ENCODE data around the gene POU6F2. TPM values are rescaled to one million over a fixed set of nuclear protein-coding genes. Genes with fewer than 3 reads are reported as not detected.
"Not testable (repeated sequence)": the region's sequence is repeated elsewhere in the genome, so short reads cannot be mapped to it uniquely, and the experiment has no call there.

The POU6F2 gene
- total RNA-seq, 1 donor from 2014 or later = 0.78 TPM

DNA sequence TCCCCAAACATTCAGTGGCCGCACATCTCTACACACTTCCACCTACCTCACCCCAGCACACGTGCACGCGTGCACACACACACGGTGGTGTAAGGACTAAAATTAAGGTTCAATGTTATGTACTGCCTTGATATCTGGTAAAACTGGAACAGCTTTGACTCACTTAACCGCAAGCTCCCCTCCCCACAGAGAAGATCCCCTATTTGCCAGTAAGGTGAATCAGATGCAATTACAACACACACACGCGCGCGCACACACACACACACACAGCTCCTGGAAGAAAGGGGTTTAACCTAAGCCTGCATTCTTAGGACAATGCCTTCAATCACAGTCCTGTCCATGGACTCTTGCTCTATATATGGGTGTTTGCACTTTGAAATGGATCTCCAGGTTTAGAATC, 43.2 kb upstream of the POU6F2 start:
- no peaks in the 10 kb centered on the region for H3K9me3 ChIP-seq
- H3K36me3 ChIP-seq = no peaks in the 10 kb centered on the region
- H3K4me3 ChIP-seq = no peak overlapping the region
- no peaks in the 10 kb centered on the region for H3K27me3 ChIP-seq
- TF ChIP-seq, protein P1, sequence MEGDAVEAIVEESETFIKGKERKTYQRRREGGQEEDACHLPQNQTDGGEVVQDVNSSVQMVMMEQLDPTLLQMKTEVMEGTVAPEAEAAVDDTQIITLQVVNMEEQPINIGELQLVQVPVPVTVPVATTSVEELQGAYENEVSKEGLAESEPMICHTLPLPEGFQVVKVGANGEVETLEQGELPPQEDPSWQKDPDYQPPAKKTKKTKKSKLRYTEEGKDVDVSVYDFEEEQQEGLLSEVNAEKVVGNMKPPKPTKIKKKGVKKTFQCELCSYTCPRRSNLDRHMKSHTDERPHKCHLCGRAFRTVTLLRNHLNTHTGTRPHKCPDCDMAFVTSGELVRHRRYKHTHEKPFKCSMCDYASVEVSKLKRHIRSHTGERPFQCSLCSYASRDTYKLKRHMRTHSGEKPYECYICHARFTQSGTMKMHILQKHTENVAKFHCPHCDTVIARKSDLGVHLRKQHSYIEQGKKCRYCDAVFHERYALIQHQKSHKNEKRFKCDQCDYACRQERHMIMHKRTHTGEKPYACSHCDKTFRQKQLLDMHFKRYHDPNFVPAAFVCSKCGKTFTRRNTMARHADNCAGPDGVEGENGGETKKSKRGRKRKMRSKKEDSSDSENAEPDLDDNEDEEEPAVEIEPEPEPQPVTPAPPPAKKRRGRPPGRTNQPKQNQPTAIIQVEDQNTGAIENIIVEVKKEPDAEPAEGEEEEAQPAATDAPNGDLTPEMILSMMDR (IDR thresholded peaks at IDR 0.05) = no peak
- intact Hi-C loops (cut with DNase I) = no loop called here
- H3K27ac ChIP-seq = no peak overlapping the region
- ATAC-seq = peak; percentile 10
- no peaks in the 10 kb centered on the region for H3K4me1 ChIP-seq
- DNase-seq = no peak

GRCh38 chr7:38936641-38937040, 41.1 kb upstream of the POU6F2 start:
- Histone ChIP-seq H3K27ac (no peak overlapping the region), H3K4me3 (no peak overlapping the region), H3K9me3 (no peaks in the 10 kb centered on the region), H3K4me1 (no peaks in the 10 kb centered on the region), H3K27me3 (no peaks in the 10 kb centered on the region), H3K36me3 (no peaks in the 10 kb centered on the region)
- DNase-seq (no peak), ATAC-seq (no peak)
- TF ChIP-seq, protein P1 (IDR thresholded peaks at IDR 0.05) = no peak
- intact Hi-C loops (cut with DNase I) = no loop called here

GRCh38 chr7:38938001-38938485, 39.7 kb upstream of the POU6F2 start:
- Histone ChIP-seq H3K9me3 (no peaks in the 10 kb centered on the region), H3K36me3 (no peaks in the 10 kb centered on the region), H3K27ac (no peak overlapping the region), H3K4me3 (no peak overlapping the region), H3K4me1 (no peaks in the 10 kb centered on the region), H3K27me3 (no peaks in the 10 kb centered on the region)
- no peak for ATAC-seq
- DNase-seq = no peak
- TF ChIP-seq, protein P1 (IDR thresholded peaks at IDR 0.05) = no peak
- intact Hi-C loops (cut with DNase I) = no loop called here

DNA sequence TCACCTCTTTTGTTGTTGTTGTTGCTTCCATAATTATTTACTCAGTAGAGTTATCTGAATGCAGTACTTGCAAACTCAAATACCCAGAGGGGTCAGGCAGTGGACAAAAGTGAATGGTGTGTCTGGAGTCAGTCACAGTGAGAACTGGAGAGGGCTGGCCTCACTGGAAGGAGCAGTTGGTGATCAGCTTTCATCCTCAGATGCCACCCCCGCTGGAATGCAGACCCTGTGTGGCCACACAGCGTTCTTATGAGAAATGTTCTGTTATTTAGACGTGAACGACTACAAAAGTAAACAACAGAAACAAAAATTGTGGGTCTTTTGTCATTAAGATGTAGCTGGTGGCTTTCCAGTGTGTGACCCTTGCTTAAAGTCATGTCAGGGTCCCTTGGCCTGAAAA, 39.1 kb upstream of the POU6F2 start:
- no peaks in the 10 kb centered on the region for H3K27me3 ChIP-seq
- no peak for ATAC-seq
- no peaks in the 10 kb centered on the region for H3K9me3 ChIP-seq
- TF ChIP-seq, protein P1 (IDR thresholded peaks at IDR 0.05) = no peak
- H3K4me1 ChIP-seq = no peaks in the 10 kb centered on the region
- H3K27ac ChIP-seq = no peak overlapping the region
- no peak overlapping the region for H3K4me3 ChIP-seq
- no peak for DNase-seq
- no peaks in the 10 kb centered on the region for H3K36me3 ChIP-seq
- intact Hi-C loops (cut with DNase I) = no loop called here

GRCh38 chr7:38940774-38941173, 36.9 kb upstream of the POU6F2 start:
- H3K4me1 ChIP-seq = no peaks in the 10 kb centered on the region
- no peak overlapping the region for H3K27ac ChIP-seq
- H3K9me3 ChIP-seq = no peaks in the 10 kb centered on the region
- DNase-seq (no peak), ATAC-seq (no peak)
- no peak overlapping the region for H3K4me3 ChIP-seq
- TF ChIP-seq, protein P1 (IDR thresholded peaks at IDR 0.05) = no peak
- intact Hi-C loops (cut with DNase I) = no loop called here
- no peaks in the 10 kb centered on the region for H3K36me3 ChIP-seq
- no peaks in the 10 kb centered on the region for H3K27me3 ChIP-seq

DNA sequence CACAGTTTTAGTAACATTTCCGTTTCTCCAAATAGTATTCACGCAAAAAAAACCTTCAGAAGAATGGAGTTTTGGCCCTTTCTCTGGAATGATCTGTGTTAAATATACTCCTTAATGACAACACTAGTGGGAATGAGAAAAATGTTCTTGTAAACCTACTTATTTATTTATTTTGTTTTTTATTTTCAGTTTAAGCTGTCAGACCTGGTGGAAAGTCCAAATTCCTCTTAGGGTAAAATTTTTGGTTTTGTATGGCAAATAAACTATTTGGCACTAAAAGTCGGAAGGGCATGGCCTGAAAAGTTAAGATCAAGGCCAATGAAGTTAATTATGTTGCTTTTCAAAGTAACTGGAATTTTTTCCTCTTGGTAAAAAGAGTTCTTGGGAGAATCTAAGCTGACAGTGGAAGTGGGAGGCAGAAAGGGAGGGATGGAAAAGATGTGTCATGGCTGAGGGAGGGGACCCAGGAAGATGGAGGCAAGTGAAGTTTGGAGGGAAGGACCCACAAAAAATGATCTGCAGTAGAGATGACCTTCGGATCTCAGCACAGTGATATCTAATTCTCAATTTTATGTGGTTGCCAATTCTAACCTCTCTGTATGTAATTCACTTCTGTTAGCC, 35.2 kb upstream of the POU6F2 start:
- ATAC-seq (no peak), DNase-seq (no peak)
- Histone ChIP-seq H3K9me3 (no peaks in the 10 kb centered on the region), H3K27ac (no peak overlapping the region), H3K27me3 (no peaks in the 10 kb centered on the region), H3K4me3 (no peak overlapping the region), H3K4me1 (no peaks in the 10 kb centered on the region), H3K36me3 (no peaks in the 10 kb centered on the region)
- TF ChIP-seq, protein P1 (IDR thresholded peaks at IDR 0.05) = no peak
- intact Hi-C loops (cut with DNase I) = no loop called here

GRCh38 chr7:38947541-38947940, 30.2 kb upstream of the POU6F2 start:
- H3K27ac ChIP-seq; ATAC-seq; DNase-seq; H3K4me3 ChIP-seq; intact Hi-C loops (cut with DNase I); H3K4me1 ChIP-seq; H3K27me3 ChIP-seq; H3K9me3 ChIP-seq; H3K36me3 ChIP-seq: not testable (repeated sequence)

All from upper lobe of right lung (tissue), 1 donor.